ENCODE results near the gene JMJD6. TPM values are rescaled to one million over a fixed set of nuclear protein-coding genes. Genes with fewer than 3 reads are reported as not detected.

JMJD6 gene
- total RNA-seq, 1 donor from 2014 or later = 39.0 TPM

- Mint-ChIP-seq H3K27ac (ENCODE audit: unreplicated experiment) (no peak overlapping the region), H3K27me3 (ENCODE audit: unreplicated experiment) (no peaks in the 10 kb centered on the region), H3K9me3 (ENCODE audit: unreplicated experiment) (no peaks in the 10 kb centered on the region), H3K36me3 (ENCODE audit: unreplicated experiment) (no peaks in the 10 kb centered on the region), H3K4me1 (ENCODE audit: low read depth, unreplicated experiment) (no peaks in the 10 kb centered on the region), H3K4me3 (ENCODE audit: unreplicated experiment) (no peak overlapping the region)
- no peak for DNase-seq
- no peak for TF ChIP-seq CTCF (IDR thresholded peaks at IDR 0.05; ENCODE audit: partially characterized antibody, unreplicated experiment)
Observed at GRCh38 chr17:76755285-76755684, 28.9 kb upstream of the JMJD6 start.

- Mint-ChIP-seq H3K27ac (ENCODE audit: unreplicated experiment) (no peak overlapping the region), H3K9me3 (ENCODE audit: unreplicated experiment) (no peaks in the 10 kb centered on the region), H3K4me1 (ENCODE audit: low read depth, unreplicated experiment) (no peaks in the 10 kb centered on the region)
Observed at GRCh38 chr17:76753061-76753961, 26.9 kb upstream of the JMJD6 start.

GRCh38 chr17:76752006-76752405 lies 25.6 kb upstream of the JMJD6 start:
- no peak for DNase-seq
- H3K9me3 Mint-ChIP-seq (ENCODE audit: unreplicated experiment) = no peaks in the 10 kb centered on the region
- no peaks in the 10 kb centered on the region for H3K27me3 Mint-ChIP-seq (ENCODE audit: unreplicated experiment)
- H3K27ac Mint-ChIP-seq (ENCODE audit: unreplicated experiment) = no peak overlapping the region
- no peaks in the 10 kb centered on the region for H3K36me3 Mint-ChIP-seq (ENCODE audit: unreplicated experiment)
- H3K4me1 Mint-ChIP-seq (ENCODE audit: low read depth, unreplicated experiment) = no peaks in the 10 kb centered on the region
- no peak for TF ChIP-seq CTCF (IDR thresholded peaks at IDR 0.05; ENCODE audit: partially characterized antibody, unreplicated experiment)
- H3K4me3 Mint-ChIP-seq (ENCODE audit: unreplicated experiment) = no peak overlapping the region

More at GRCh38 chr17:76753061-76753961, 26.9 kb upstream of the JMJD6 start:
- no peaks in the 10 kb centered on the region for H3K27me3 Mint-ChIP-seq (ENCODE audit: unreplicated experiment)
- no peak overlapping the region for H3K4me3 Mint-ChIP-seq (ENCODE audit: unreplicated experiment)
- TF ChIP-seq CTCF (IDR thresholded peaks at IDR 0.05; ENCODE audit: partially characterized antibody, unreplicated experiment) = no peak
- DNase-seq = no peak
- H3K36me3 Mint-ChIP-seq (ENCODE audit: unreplicated experiment) = no peaks in the 10 kb centered on the region

- H3K4me1 Mint-ChIP-seq (ENCODE audit: low read depth, unreplicated experiment) = no peaks in the 10 kb centered on the region
- H3K27ac Mint-ChIP-seq (ENCODE audit: unreplicated experiment) = no peak overlapping the region
- no peaks in the 10 kb centered on the region for H3K27me3 Mint-ChIP-seq (ENCODE audit: unreplicated experiment)
- H3K36me3 Mint-ChIP-seq (ENCODE audit: unreplicated experiment) = peaks cover 3% of the 10 kb centered on the region
- no peak for DNase-seq
- no peak overlapping the region for H3K4me3 Mint-ChIP-seq (ENCODE audit: unreplicated experiment)
- TF ChIP-seq CTCF (IDR thresholded peaks at IDR 0.05; ENCODE audit: partially characterized antibody, unreplicated experiment) = no peak
- no peaks in the 10 kb centered on the region for H3K9me3 Mint-ChIP-seq (ENCODE audit: unreplicated experiment)
Observed at GRCh38 chr17:76751416-76751993, 25.1 kb upstream of the JMJD6 start.

- no peaks in the 10 kb centered on the region for H3K4me1 Mint-ChIP-seq (ENCODE audit: low read depth, unreplicated experiment)
- DNase-seq = no peak
- H3K27me3 Mint-ChIP-seq (ENCODE audit: unreplicated experiment) = no peaks in the 10 kb centered on the region
- H3K9me3 Mint-ChIP-seq (ENCODE audit: unreplicated experiment) = no peaks in the 10 kb centered on the region
- TF ChIP-seq CTCF (IDR thresholded peaks at IDR 0.05; ENCODE audit: partially characterized antibody, unreplicated experiment) = no peak
- H3K36me3 Mint-ChIP-seq (ENCODE audit: unreplicated experiment) = peaks cover 10% of the 10 kb centered on the region
- no peak overlapping the region for H3K27ac Mint-ChIP-seq (ENCODE audit: unreplicated experiment)
- H3K4me3 Mint-ChIP-seq (ENCODE audit: unreplicated experiment) = no peak overlapping the region
Observed at GRCh38 chr17:76748657-76749056, 22.3 kb upstream of the JMJD6 start.
